EL (cell line): ENCODE results near the gene DGLUCY.
A peak's percentile ranks its signal among the peaks of the same experiment; 100 is the strongest.
"Not testable (repeated sequence)": the region's sequence is repeated elsewhere in the genome, so short reads cannot be mapped to it uniquely, and the experiment has no call there.

Source experiments
- DNase-seq: peaks from one replicate; pipeline ENCODE4 v3.0.0-alpha.2; 2016

DGLUCY gene

DNA sequence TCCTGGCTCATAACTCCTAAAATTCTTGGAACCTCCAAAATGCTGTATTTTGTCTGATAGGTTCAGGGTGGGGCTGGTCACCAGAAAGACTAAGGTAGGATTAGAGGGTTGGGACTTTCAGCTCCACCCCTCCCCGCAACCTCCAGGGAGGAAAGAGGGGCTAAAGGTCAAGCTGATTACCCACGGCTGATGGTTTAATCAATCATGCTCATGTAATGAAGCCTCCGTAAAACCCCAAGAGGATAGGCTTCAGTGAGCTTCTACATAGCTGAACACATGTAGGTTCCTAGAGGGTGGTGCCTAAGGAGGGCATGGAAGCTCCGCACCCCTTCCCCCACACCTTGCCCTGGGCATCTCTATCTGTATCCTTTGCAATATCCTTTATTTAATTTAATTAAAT is 60.0 kb downstream of the DGLUCY start:
- no peak for DNase-seq

DNA sequence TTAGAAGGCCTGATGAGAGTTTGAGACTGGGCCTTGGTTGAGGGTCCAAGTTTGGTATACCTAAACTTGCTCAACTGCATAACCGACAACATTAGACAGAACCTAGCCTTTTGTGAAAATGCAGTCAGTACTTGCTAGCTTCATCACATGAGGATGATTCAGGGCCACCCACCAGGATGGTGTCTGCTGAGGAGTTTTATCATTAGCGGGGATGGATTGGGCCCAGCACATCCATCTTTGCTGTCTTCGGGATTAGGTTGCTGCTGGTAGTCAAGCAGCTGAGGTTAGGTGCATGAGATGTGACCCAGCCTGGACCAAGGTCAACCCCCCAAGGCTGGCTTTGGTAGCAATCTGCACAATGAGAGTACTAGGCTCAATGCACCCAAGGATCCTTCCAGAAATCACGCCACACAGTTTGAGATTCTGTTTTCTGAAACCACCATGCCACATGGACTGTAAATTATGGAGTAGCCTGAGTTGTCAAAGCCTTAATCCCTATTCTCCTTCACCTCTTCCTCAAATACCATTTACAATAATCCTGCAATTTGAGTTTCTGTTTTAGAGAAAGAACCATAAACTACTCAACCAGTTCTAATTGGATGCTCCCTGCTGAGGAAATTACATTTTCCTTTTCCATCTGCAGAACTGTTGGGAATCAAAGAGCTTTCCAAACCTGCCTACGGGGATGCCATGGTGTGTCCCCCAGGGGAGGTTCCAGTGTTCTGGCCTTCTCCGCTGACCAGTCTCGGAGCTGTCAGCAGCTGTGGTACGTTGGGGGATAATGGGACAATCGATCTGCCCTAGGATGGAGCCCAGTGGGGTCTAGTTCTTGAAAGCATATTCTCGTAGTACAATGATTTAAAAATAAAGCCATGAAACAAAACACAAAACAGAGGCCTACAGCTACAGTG is 61.7 kb downstream of the DGLUCY start:
- no peak for DNase-seq

GRCh38 chr14:91177073-91178034 is 63.5 kb downstream of the DGLUCY start:
- peak; percentile 70 for DNase-seq

- DNase-seq: no peak
Measured at GRCh38 chr14:91180611-91181010, 66.7 kb downstream of the DGLUCY start.

GRCh38 chr14:91182753-91183152 is 68.9 kb downstream of the DGLUCY start:
- DNase-seq: not testable (repeated sequence)

DNA sequence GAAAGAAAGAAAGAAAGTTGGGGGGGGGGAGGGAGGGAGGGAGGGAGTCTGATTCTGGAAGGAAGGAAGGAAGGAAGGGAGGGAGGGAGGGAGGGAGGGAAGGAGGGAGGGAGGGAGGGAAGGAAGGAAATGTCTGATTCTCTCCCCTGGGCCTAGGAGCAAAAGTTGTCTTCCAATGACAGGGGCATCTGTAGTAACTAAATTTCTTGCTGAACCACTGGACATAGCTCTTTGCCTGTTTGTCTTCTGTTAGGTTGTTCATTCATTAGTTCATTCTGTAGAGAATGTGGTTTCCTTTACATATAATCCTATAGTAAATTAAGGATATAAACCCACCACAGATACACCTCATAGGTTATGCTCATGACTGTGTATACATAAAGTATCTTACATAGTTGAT is 70.7 kb downstream of the DGLUCY start:
- no peak for DNase-seq

DNA sequence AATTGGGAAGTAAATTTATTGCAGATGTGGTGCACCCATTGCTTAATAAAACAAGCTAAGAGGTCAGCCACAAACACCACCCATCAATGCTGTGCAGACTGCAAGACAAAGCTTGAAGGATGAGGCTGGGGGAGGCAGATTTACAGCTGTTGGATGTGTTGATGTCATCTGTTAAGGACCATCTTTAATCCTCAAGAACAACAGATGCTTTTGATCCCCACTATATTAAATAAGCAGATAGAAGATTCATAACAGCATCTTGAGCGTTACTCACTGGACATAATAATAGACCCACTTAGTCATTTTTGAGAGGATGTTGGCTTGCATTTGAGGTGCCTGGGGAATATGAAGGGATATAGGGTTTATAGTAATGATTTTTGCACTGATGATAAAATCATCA is 71.8 kb downstream of the DGLUCY start:
- no peak for DNase-seq

DNA sequence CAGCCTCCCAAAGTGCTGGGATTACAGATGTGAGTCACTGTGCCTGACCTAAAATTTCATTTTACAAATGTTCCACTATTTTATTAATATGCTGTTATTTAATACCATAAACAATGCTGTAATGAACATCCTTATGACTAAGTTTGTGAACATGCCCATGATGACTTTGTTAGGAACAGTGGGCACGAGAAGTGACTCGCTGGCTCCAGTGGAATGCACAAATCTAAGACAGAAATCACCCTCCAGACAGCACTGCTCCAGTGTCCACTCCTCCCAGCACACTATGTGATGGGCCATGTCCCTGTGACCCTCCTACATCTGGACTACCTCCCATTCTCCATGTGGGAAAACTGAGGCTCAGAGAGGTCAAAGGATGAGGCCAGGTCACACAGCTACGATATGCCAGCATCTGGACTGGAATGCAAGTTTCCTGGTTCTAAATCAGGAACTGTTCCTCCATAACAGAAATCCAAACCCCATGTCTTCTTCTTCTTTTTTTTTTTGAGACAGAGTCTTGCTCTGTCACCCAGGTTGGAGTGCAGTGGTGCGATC is 72.7 kb downstream of the DGLUCY start:
- peak; percentile 61 for DNase-seq

DNA sequence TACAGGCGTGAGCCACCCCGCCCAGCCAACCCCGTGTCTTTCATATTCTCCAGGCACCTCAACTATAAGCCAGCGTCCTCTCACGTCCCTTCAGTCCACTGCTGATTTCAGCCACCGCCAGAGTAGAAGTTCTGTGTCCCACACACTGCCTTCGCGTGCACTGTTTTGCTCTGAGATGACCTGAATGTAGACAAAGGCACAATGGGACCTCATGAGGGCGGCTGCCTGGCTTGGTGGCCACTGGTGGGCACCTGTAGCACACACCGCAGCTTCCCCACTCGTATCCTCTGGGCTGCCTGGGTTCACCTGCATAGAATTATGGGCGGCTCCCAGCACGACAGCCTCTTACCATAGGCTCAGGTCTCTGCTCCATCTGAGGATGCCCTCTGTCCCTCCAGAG is 73.4 kb downstream of the DGLUCY start:
- DNase-seq: no peak

DNA sequence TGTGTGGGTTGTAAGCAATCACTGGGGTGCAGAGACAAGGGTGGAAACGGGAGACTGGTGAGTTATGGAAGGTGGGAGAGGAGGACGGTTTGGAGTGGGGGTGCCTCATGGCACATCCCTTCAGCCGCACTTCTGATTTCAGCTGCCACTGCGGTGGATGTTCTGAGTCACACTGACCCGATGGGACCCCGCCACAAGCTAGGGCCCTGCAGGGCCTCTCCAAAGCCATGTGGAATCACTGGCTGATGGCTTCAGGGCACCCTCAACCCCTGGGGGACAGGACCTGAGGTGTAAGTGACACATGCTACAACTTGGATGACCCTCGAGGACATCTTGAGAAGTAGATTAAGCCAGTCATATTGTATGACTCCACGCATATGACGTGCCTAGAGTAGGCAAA is 77.0 kb downstream of the DGLUCY start:
- DNase-seq: no peak

DNA sequence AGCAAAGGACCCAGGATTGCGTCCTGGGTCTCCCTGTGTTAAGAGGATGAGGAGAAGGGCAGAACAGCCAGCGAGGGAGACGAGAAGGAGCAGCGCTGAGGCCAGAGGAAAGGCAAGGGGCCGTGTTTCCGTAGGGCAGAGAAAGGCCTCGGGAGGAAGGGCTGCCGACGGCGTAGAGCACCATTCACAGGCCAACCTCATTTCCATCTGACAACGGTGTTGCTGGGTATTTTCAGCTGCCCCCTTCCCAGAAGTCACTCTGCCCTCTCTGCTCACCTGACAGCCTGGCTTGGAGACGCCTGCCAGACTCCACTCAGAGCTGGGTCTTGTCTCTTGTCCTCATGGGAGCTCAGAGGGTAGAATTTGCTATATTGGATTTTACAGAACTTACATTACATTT is 79.2 kb downstream of the DGLUCY start:
- DNase-seq: no peak

GRCh38 chr14:91195881-91196280 is 82.0 kb downstream of the DGLUCY start:
- DNase-seq: no peak

- DNase-seq: no peak
Measured at GRCh38 chr14:91197631-91198030, 83.8 kb downstream of the DGLUCY start.

DNA sequence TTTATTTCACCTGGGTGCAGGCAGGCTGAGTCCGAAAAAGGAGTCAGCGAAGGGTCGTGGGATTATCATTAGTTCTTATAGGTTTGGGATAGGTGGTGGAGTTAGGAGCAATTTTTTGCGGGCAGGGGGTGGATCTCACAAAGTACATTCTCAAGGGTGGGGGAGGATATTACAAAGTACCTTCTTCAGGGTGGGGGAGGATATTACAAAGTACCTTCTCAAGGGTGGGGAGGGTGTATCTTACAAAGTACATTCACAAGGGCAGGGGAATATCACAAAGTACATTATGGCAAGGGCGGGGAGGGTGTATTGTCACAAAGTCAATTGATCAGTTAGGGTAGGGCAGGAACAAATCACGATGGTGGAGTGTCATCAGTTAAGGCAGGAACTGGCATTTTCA is 86.9 kb downstream of the DGLUCY start:
- not testable (repeated sequence) for DNase-seq

- no peak for DNase-seq
Measured at GRCh38 chr14:91202234-91202974, 88.5 kb downstream of the DGLUCY start.

DNA sequence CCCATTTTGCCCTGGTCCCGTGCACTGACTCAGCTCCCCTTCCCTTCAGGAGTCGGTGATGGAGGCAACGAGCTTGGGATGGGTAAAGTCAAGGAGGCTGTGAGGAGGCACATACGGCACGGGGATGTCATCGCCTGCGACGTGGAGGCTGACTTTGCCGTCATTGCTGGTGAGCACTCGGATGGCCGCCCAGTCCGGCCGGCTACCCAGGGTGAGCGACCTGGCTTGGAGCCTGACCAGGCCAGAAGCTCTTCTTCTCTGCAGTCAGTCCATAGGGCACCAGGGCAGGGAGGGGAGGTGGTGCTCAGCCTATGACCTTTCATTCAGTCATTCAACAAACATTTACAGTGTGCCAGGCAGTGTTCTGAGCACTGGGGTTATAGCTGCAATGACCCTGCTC is 90.8 kb downstream of the DGLUCY start:
- DNase-seq: no peak

GRCh38 chr14:91205459-91205858 is 91.6 kb downstream of the DGLUCY start:
- no peak for DNase-seq

DNA sequence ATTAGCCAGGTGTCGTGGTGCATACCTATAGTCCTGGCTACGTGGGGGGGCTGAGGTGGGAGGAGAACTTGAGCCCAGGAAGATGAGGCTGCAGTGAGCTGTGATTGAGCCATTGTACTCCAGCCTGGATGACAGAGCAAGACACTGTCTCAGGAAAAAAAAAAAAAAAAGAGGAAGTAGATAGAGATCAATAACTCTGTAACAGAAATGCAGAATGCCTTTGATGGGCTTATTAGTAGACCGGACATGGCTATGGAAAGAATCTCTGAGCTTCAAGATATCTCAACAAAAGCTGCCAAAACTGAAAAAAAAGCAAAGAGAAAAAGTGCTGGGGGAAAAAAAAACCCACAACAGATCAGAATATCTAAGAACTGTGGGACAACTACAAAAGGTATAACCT is 93.1 kb downstream of the DGLUCY start:
- no peak for DNase-seq

DNA sequence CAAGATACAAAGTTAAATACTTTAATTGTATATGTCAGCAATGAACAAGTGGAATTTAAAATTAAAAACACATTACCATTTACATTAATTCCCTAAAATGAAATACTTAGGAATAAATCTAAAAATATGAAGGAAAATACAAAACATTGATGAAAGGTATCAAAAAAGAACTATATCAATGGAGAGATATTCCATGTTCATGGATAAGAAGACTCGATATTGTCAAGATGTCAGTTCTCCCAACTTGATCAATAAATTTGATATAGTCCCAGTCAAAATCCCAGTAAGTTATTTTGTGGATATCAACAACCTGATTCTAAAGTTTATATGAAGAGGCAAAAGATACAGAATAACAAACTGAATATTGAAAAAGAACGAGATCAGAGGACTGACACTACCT is 97.1 kb downstream of the DGLUCY start:
- no peak for DNase-seq

DNA sequence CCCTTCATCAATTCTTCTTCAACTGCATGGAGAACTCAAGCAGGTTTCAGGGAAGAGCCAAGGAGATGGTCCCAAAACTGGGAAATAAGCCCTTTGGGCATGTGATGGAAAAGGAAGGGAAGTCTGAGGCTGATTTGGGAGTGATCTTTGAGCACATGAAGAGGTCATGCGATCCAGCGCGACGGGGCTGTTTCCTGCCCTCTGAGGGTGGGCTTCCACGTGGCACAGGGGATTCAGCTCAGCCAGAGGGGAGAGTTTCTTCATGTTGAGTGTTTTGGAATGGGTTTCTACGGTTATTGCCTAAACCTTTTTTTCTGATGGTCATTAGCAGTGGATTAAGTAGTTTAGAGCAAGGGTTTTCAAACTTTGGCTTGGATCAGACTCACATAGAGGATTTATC is 100.4 kb downstream of the DGLUCY start:
- DNase-seq: no peak

DNA sequence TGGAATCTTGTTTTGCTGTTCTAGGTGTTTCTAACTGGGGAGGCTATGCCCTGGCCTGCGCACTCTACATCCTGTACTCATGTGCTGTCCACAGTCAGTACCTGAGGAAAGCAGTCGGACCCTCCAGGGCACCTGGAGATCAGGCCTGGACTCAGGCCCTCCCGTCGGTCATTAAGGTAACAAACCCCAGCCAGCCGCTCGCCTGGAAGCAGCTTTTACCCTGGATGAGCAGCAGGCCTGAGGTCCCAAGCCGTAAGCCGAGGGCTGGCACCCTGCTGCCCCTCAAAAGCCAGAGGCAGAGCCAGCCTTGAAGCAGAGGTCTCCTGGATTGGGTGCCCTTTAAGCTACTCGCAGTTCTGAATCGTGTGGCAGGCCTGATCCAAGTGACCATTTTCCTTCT is 101.5 kb downstream of the DGLUCY start:
- DNase-seq: no peak

DNA sequence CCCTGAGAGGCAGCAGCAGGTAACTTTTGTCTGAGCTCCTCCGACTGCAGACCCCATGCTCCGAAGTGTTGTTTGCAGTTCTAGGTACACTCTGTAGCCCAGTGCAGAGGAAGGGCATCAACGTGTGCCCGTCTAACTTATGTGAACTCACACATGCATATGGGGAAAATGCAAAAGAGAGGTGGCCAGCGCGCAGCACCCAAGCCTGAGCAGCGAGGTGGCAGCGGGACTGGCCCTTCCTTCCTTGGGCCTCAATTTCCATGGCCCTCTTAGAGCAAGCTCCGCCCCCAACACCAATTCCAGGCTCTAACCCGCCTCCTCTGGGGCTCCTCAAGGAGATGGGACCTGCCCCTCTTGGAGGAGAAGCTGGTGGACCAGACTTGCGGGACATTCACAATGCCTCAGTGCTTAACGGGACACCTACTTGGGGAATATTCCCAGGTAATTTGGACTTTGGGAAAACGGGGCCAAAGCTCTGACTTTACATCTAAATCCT is 102.9 kb downstream of the DGLUCY start:
- no peak for DNase-seq

DNA sequence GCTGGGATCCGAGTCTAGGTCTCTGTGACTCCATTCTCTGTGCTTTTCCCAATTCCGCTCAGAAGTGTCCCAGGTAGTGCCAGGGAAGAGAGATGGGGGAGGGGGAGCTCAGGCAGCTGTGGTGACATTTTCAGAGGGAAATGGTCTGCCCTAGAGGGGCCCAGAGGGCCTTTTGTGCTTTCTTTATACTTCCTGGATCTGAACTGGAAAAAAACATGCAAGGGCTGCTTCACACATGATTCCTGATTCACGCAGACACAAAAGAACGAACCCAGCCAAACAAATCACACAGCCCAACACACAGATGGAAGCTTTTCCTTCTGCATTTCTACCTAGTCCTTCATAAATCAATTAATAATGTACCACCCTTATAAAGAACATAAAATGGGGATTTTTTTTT is 104.1 kb downstream of the DGLUCY start:
- DNase-seq: no peak
